ENCODE measurements around the gene NPHP4. TPM values are rescaled to one million over a fixed set of nuclear protein-coding genes. Genes with fewer than 3 reads are reported as not detected.

Gene NPHP4
- total and polyA plus RNA-seq, 4 donors, result 1.7 to 5.6 (median 3.5) TPM

- TF ChIP-seq HNF4G (IDR thresholded peaks at IDR 0.05) (no peak), HNF4A (conservative IDR thresholded peaks at IDR 0.05) (no peak), EGR1 (IDR thresholded peaks at IDR 0.05; ENCODE audit: low read depth in 2 of 2) (no peak), YY1 (IDR thresholded peaks at IDR 0.05) (no peak), ATF3 (IDR thresholded peaks at IDR 0.05) (no peak), TAF1 (conservative IDR thresholded peaks at IDR 0.05) (no peak), GABPA (IDR thresholded peaks at IDR 0.05 in 1 of 2, conservative IDR thresholded peaks at IDR 0.05 in 1 of 2) (no peak), NR2F2 (IDR thresholded peaks at IDR 0.05) (no peak), JUND (IDR thresholded peaks at IDR 0.05) (no peak), REST (IDR thresholded peaks at IDR 0.05) (no peak), RAD21 (IDR thresholded peaks at IDR 0.05) (no peak), FOXA2 (IDR thresholded peaks at IDR 0.05) (no peak), RXRA (IDR thresholded peaks at IDR 0.05) (no peak)
- TF ChIP-seq, protein P1, sequence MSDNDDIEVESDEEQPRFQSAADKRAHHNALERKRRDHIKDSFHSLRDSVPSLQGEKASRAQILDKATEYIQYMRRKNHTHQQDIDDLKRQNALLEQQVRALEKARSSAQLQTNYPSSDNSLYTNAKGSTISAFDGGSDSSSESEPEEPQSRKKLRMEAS (IDR thresholded peaks at IDR 0.05), result no peak
- TF ChIP-seq, protein P2, sequence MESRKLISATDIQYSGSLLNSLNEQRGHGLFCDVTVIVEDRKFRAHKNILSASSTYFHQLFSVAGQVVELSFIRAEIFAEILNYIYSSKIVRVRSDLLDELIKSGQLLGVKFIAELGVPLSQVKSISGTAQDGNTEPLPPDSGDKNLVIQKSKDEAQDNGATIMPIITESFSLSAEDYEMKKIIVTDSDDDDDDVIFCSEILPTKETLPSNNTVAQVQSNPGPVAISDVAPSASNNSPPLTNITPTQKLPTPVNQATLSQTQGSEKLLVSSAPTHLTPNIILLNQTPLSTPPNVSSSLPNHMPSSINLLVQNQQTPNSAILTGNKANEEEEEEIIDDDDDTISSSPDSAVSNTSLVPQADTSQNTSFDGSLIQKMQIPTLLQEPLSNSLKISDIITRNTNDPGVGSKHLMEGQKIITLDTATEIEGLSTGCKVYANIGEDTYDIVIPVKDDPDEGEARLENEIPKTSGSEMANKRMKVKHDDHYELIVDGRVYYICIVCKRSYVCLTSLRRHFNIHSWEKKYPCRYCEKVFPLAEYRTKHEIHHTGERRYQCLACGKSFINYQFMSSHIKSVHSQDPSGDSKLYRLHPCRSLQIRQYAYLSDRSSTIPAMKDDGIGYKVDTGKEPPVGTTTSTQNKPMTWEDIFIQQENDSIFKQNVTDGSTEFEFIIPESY (IDR thresholded peaks at IDR 0.05), result no peak
- TF ChIP-seq, protein P3, sequence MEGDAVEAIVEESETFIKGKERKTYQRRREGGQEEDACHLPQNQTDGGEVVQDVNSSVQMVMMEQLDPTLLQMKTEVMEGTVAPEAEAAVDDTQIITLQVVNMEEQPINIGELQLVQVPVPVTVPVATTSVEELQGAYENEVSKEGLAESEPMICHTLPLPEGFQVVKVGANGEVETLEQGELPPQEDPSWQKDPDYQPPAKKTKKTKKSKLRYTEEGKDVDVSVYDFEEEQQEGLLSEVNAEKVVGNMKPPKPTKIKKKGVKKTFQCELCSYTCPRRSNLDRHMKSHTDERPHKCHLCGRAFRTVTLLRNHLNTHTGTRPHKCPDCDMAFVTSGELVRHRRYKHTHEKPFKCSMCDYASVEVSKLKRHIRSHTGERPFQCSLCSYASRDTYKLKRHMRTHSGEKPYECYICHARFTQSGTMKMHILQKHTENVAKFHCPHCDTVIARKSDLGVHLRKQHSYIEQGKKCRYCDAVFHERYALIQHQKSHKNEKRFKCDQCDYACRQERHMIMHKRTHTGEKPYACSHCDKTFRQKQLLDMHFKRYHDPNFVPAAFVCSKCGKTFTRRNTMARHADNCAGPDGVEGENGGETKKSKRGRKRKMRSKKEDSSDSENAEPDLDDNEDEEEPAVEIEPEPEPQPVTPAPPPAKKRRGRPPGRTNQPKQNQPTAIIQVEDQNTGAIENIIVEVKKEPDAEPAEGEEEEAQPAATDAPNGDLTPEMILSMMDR (IDR thresholded peaks at IDR 0.05; ENCODE audit: low read depth, low read length, missing input control), result no peak
- Histone ChIP-seq H3K4me1 (ENCODE audit: control insufficient read depth in 4 of 4, insufficient read depth in 4 of 4, low read length in 3 of 4) (no peaks in the 10 kb centered on the region), H3K4me3 (ENCODE audit: low read depth in 1 of 3, low read length in 3 of 3) (no peak overlapping the region), H3K9me3 (ENCODE audit: control insufficient read depth in 4 of 4, low read length in 3 of 4) (no peaks in the 10 kb centered on the region), H3K36me3 (ENCODE audit: control insufficient read depth in 4 of 4, insufficient read depth in 3 of 4, low read depth in 1 of 4, low read length in 3 of 4) (no peaks in the 10 kb centered on the region), H3K9ac (ENCODE audit: low read depth in 1 of 2, low read length in 2 of 2) (no peak overlapping the region), H3K27ac (ENCODE audit: low read depth in 1 of 2, low read length in 2 of 2) (no peak overlapping the region), H3K27me3 (ENCODE audit: control insufficient read depth in 4 of 4, insufficient read depth in 4 of 4, low read length in 3 of 4) (no peaks in the 10 kb centered on the region)
- no peak for DNase-seq (ENCODE audit: low spot score)
- WGBS, result 89% methylated on average over 21 of the region's 21 CpGs
Measured at GRCh38 chr1:6016191-6016865, 24.1 kb upstream of the NPHP4 start.

Data from liver (tissue), 9 donors.